CD14-positive monocyte (primary cell): ENCODE results near the gene PTRH1. TPM values are rescaled to one million over a fixed set of nuclear protein-coding genes. Genes with fewer than 3 reads are reported as not detected.

ENCODE experiments used
- DNase-seq, 3 donors: peaks; one replicate each; pipeline ENCODE4 v3.0.0-alpha.2; 2011 to 2022
- H2AFZ ChIP-seq: 2 replicates; pipeline ENCODE4 v1.6.0; 2012; ENCODE audit warnings: mild to moderate bottlenecking, low read depth, low read length, inconsistent platforms; ENCODE audit not compliant: insufficient read depth, poor library complexity, severe bottlenecking
- H3K27ac ChIP-seq, 2 donors: 1 replicate in 1 of 2; 2 replicates in 1 of 2; pipeline ENCODE4 v1.5.1; 2012 to 2013; ENCODE audit warnings: low read length in 2 of 2, control low read depth in 1 of 2, inconsistent platforms in 1 of 2, low read depth in 1 of 2, mild to moderate bottlenecking in 1 of 2
- H3K27me3 ChIP-seq, 2 donors: one replicate each; pipeline versions ENCODE4 v1.6.0 to v1.6.1; 2011 to 2013; ENCODE audit warnings: low read length in 2 of 2; ENCODE audit not compliant: control insufficient read depth in 2 of 2, insufficient read depth in 2 of 2
- H3K36me3 ChIP-seq, 2 donors: replicated peaks in 1 of 2; 1 replicate in 1 of 2; 2 replicates in 1 of 2; pipeline versions ENCODE4 v1.5.1 to v1.6.1; 2012 to 2013; ENCODE audit warnings: low read length in 2 of 2, control low read depth in 1 of 2, inconsistent platforms in 1 of 2, mild to moderate bottlenecking in 1 of 2; ENCODE audit not compliant: insufficient read depth in 2 of 2, control insufficient read depth in 1 of 2
- H3K4me1 ChIP-seq, 2 donors: 1 replicate in 1 of 2; 2 replicates in 1 of 2; pipeline versions ENCODE4 v1.5.1 to v1.6.1; 2012 to 2013; ENCODE audit warnings: low read length in 2 of 2, control low read depth in 1 of 2, inconsistent platforms in 1 of 2, mild to moderate bottlenecking in 1 of 2, moderate library complexity in 1 of 2; ENCODE audit not compliant: insufficient read depth in 2 of 2, control insufficient read depth in 1 of 2
- H3K4me2 ChIP-seq: replicated peaks from 2 replicates; pipeline ENCODE3; 2012; ENCODE audit warnings: low read length, moderate library complexity, mild to moderate bottlenecking; ENCODE audit not compliant: poor library complexity, severe bottlenecking; ENCODE audit errors: extremely low read depth
- H3K4me3 ChIP-seq, 3 experiments: fragments of 200-600 bp in 1 of 3; sonication (generic) in 1 of 3; replicated peaks in 1 of 3; 1 replicate in 2 of 3; 2 replicates in 1 of 3; pipeline ENCODE4 v1.5.1; 2011 to 2013; ENCODE audit warnings: low read length in 3 of 3, mild to moderate bottlenecking in 3 of 3, control low read depth in 2 of 3, low read depth in 2 of 3, inconsistent platforms in 1 of 3, moderate library complexity in 1 of 3
- H3K79me2 ChIP-seq: 2 replicates; pipeline ENCODE4 v1.6.0; 2012; ENCODE audit warnings: mild to moderate bottlenecking, control low read depth, inconsistent platforms, low read length, moderate library complexity; ENCODE audit not compliant: insufficient read depth
- H3K9ac ChIP-seq: 2 replicates; pipeline ENCODE4 v1.6.0; 2017; ENCODE audit warnings: low read length, mild to moderate bottlenecking; ENCODE audit not compliant: insufficient read depth, poor library complexity, severe bottlenecking
- H3K9me3 ChIP-seq, 2 donors: replicated peaks in 1 of 2; 1 replicate in 1 of 2; 2 replicates in 1 of 2; pipeline versions ENCODE4 v1.5.1 to v1.6.1; 2012 to 2013; ENCODE audit warnings: low read length in 2 of 2, control low read depth in 1 of 2; ENCODE audit not compliant: control insufficient read depth in 1 of 2, insufficient read depth in 1 of 2
- H4K20me1 ChIP-seq: 2 replicates; pipeline ENCODE4 v1.6.0; 2012; ENCODE audit warnings: mild to moderate bottlenecking, low read length, control low read depth, moderate library complexity; ENCODE audit not compliant: insufficient read depth
- H3K27ac Mint-ChIP-seq, 7 donors: one replicate each; pipeline ENCODE4 v1.8.0; 2020; ENCODE audit warnings: mild to moderate bottlenecking in 7 of 7, mixed read lengths in 7 of 7, moderate library complexity in 6 of 7, inconsistent platforms in 2 of 7
- H3K27me3 Mint-ChIP-seq, 3 donors: one replicate each; pipeline ENCODE4 v1.8.0; 2021 to 2022; ENCODE audit warnings: low read depth in 3 of 3, mild to moderate bottlenecking in 3 of 3, mixed read lengths in 3 of 3, moderate library complexity in 3 of 3, inconsistent platforms in 1 of 3
- H3K36me3 Mint-ChIP-seq, 2 donors: one replicate each; pipeline ENCODE4 v1.8.0; 2020; ENCODE audit warnings: mixed read lengths in 2 of 2, inconsistent platforms in 1 of 2, mild to moderate bottlenecking in 1 of 2
- H3K4me1 Mint-ChIP-seq: one replicate; pipeline ENCODE4 v1.8.0; 2020; ENCODE audit warnings: mild to moderate bottlenecking, mixed read lengths
- H3K4me3 Mint-ChIP-seq, 2 donors: one replicate each; pipeline ENCODE4 v1.8.0; 2020; ENCODE audit warnings: mild to moderate bottlenecking in 2 of 2, mixed read lengths in 2 of 2, moderate library complexity in 1 of 2
- H3K9me3 Mint-ChIP-seq, 7 donors: one replicate each; pipeline ENCODE4 v1.8.0; 2020 to 2022; ENCODE audit warnings: mixed read lengths in 7 of 7, mild to moderate bottlenecking in 6 of 7, moderate library complexity in 6 of 7, inconsistent platforms in 2 of 7
- CTCF ChIP-seq: fragments of 200-600 bp; IDR thresholded peaks from one replicate; pipeline ENCODE4 v1.8.0; 2022; ENCODE audit warnings: antibody characterized with exemption, mild to moderate bottlenecking
- WGBS: methylation state at CpG from one replicate; pipeline ENCODE4 v1.1.5; 2013; ENCODE audit warnings: missing lambda C conversion rate; ENCODE audit not compliant: insufficient coverage; 5-methylcytosine and 5-hydroxymethylcytosine counted together
- intact Hi-C, 2 donors: fragments of 100-400 bp; cut with micrococcal nuclease; formaldehyde crosslinking; loops; one replicate each; pipeline versions ENCODE4 v1.15.0 to v1.15.1; 2023
- polyA plus RNA-seq, 3 donors: library from polyadenylated mRNA; depleted of rRNA in 1 of 3; unstranded in 2 of 3; stranded (reverse) in 1 of 3; fragments of 300-500 nt in 2 of 3; fragments of >200 nt in 1 of 3; fragmentation: Illumina TruSeq in 2 of 3; gene quantifications; 1 replicate in 2 of 3; 2 replicates in 1 of 3; pipeline ENCODE4 v1.2.3, GENCODE V29; 2012 to 2021

PTRH1 gene
- polyA plus RNA-seq, 3 donors = 6.9 to 19.9 (median 19.5) TPM

GRCh38 chr9:127694890-127695720 is 20.4 kb downstream of the PTRH1 start:
- Histone ChIP-seq H2AFZ (no peak overlapping the region), H3K4me2 (no peak overlapping the region), H3K9ac (no peak overlapping the region), H3K4me1 (peaks cover 7 to 8% of the 10 kb centered on the region in 2 donors), H4K20me1 (no peaks in the 10 kb centered on the region), H3K9me3 (no peaks in the 10 kb centered on the region), H3K27me3 (no peaks in the 10 kb centered on the region), H3K79me2 (no peaks in the 10 kb centered on the region), H3K4me3 (no peak overlapping the region), H3K27ac (no peak overlapping the region), H3K36me3 (no peaks in the 10 kb centered on the region)
- H3K9me3 Mint-ChIP-seq = peaks cover 0 to 3% (median under 1%) of the 10 kb centered on the region in 7 donors
- no peak overlapping the region for H3K4me3 Mint-ChIP-seq
- H3K27ac Mint-ChIP-seq = no peak overlapping the region
- intact Hi-C loops = loop anchor here in 1 of 2 donors (10.0 kb wide), 1 partner anchor 90 kb away; no protein-coding TSS in a partner anchor
- no peaks in the 10 kb centered on the region for H3K36me3 Mint-ChIP-seq
- 87% methylated on average over 4 of the region's 9 CpGs for WGBS
- peaks cover 2 to 3% (median 2%) of the 10 kb centered on the region in 3 donors for H3K27me3 Mint-ChIP-seq
- no peak for DNase-seq
- peaks cover 13% of the 10 kb centered on the region for H3K4me1 Mint-ChIP-seq
- no peak for TF ChIP-seq CTCF

- H4K20me1 ChIP-seq = no peaks in the 10 kb centered on the region
- Mint-ChIP-seq H3K9me3 (peaks cover 0 to 2% (median 0%) of the 10 kb centered on the region in 7 donors), H3K27me3 (peaks cover 2 to 3% (median 2%) of the 10 kb centered on the region in 3 donors), H3K4me3 (no peak overlapping the region), H3K36me3 (no peaks in the 10 kb centered on the region), H3K27ac (no peak overlapping the region), H3K4me1 (no peaks in the 10 kb centered on the region)
- TF ChIP-seq CTCF = no peak
- intact Hi-C loops = loop anchor here in 1 of 2 donors (10.0 kb wide), 1 partner anchor 89 kb away; no protein-coding TSS in a partner anchor
- H3K27ac ChIP-seq = no peak overlapping the region
- WGBS = no CpG with 5 or more reads among the region's 4 CpGs
- H3K36me3 ChIP-seq = no peaks in the 10 kb centered on the region
- no peaks in the 10 kb centered on the region for H3K79me2 ChIP-seq
- no peak overlapping the region for H3K9ac ChIP-seq
- DNase-seq = no peak
- H3K27me3 ChIP-seq = no peaks in the 10 kb centered on the region
- H3K9me3 ChIP-seq = no peaks in the 10 kb centered on the region
- no peak overlapping the region for H2AFZ ChIP-seq
- no peak overlapping the region for H3K4me2 ChIP-seq
- no peak overlapping the region for H3K4me3 ChIP-seq
- peaks cover under 1 to 2% of the 10 kb centered on the region in 2 donors for H3K4me1 ChIP-seq
Observed at GRCh38 chr9:127693697-127694096, 21.8 kb downstream of the PTRH1 start.
